GM12892 (cell line): Measurements from ENCODE around the gene HDAC5.

Source experiments
- POLR2A ChIP-seq: IDR thresholded peaks from 2 replicates; pipeline ENCODE4 v1.6.1; 2011; ENCODE audit warnings: low read depth, low read length, control low read depth
- POLR2AphosphoS5 ChIP-seq: IDR thresholded peaks from 2 replicates; pipeline ENCODE4 v1.6.1; 2011; ENCODE audit warnings: low read depth, low read length, control low read depth
- TAF1 ChIP-seq: IDR thresholded peaks from 2 replicates; pipeline ENCODE4 v1.6.1; 2011; ENCODE audit warnings: low read depth, mild to moderate bottlenecking, control low read depth, low read length, borderline replicate concordance

DNA sequence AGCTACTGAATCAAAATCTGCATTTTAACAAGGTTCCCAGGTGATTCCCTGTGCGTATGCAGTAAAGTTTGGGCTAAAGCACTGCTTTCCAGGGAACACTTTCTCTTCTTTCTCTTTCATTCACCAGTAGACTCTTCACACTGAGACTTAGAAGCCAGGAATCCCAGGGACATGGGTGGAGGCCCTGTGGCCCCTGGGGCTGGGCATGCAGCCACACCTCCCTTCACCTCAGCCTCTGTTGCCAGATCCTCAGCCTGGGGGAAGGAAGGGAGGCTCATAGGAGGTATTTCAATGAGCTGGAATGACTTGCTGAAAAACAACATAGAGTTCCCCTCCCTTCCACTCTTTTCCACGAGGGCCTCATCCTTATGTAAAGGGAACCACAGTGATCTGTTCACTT, 51.7 kb downstream of the HDAC5 start:
- TF ChIP-seq POLR2A, result no peak
- no peak for TF ChIP-seq TAF1
- TF ChIP-seq POLR2AphosphoS5, result no peak
